Spleen (tissue), 11 donors: Measurements from ENCODE around the gene ZMIZ1. TPM values are rescaled to one million over a fixed set of nuclear protein-coding genes. Genes with fewer than 3 reads are reported as not detected.
A peak's percentile ranks its signal among the peaks of the same experiment; 100 is the strongest.

ENCODE experiments used
- DNase-seq: peaks from one replicate; pipeline ENCODE4 v3.0.0-alpha.2; 2020
- H3K27ac ChIP-seq, 8 donors: fragments of 200-600 bp; sonication (generic) in 7 of 8; 1 replicate in 4 of 8; 2 replicates in 4 of 8; pipeline versions ENCODE4 v1.5.0 to v1.8.0; 2016 to 2021; ENCODE audit warnings: inconsistent platforms in 4 of 8, mild to moderate bottlenecking in 4 of 8, moderate library complexity in 1 of 8
- H3K27me3 ChIP-seq, 7 donors: fragments of 200-600 bp; sonication (generic) in 6 of 7; replicated peaks in 1 of 7; 1 replicate in 4 of 7; 2 replicates in 3 of 7; pipeline versions ENCODE4 v1.5.0 to v1.8.0; 2016 to 2021; ENCODE audit warnings: inconsistent platforms in 3 of 7, mild to moderate bottlenecking in 1 of 7
- H3K36me3 ChIP-seq, 6 donors: fragments of 200-600 bp; sonication (generic) in 5 of 6; 1 replicate in 4 of 6; 2 replicates in 2 of 6; pipeline versions ENCODE4 v1.5.0 to v1.8.0; 2016 to 2021; ENCODE audit warnings: inconsistent platforms in 2 of 6
- H3K4me1 ChIP-seq, 6 donors: fragments of 200-600 bp; sonication (generic) in 5 of 6; 1 replicate in 3 of 6; 2 replicates in 3 of 6; pipeline versions ENCODE4 v1.5.0 to v1.8.0; 2016 to 2021; ENCODE audit warnings: inconsistent platforms in 3 of 6
- H3K4me3 ChIP-seq, 8 donors: fragments of 200-600 bp; sonication (generic) in 7 of 8; 1 replicate in 4 of 8; 2 replicates in 4 of 8; pipeline versions ENCODE4 v1.5.0 to v1.8.0; 2016 to 2021; ENCODE audit warnings: inconsistent platforms in 4 of 8, mild to moderate bottlenecking in 4 of 8, moderate library complexity in 2 of 8
- H3K9me3 ChIP-seq, 8 donors: fragments of 200-600 bp; sonication (generic) in 7 of 8; 1 replicate in 4 of 8; 2 replicates in 4 of 8; pipeline versions ENCODE4 v1.5.0 to v1.8.0; 2016 to 2021; ENCODE audit warnings: inconsistent platforms in 4 of 8
- CTCF ChIP-seq, 11 experiments: fragments of 200-600 bp in 7 of 11; fragments of 450-650 bp in 4 of 11; sonication (generic) in 4 of 11; IDR thresholded peaks in 8 of 11; conservative IDR thresholded peaks in 3 of 11; 1 replicate in 7 of 11; 2 replicates in 4 of 11; pipeline versions ENCODE4 v1.4.0 to v1.8.0; 2016 to 2021; ENCODE audit warnings: antibody characterized with exemption in 11 of 11, inconsistent platforms in 4 of 11, mild to moderate bottlenecking in 1 of 11
- POLR2A ChIP-seq, 3 donors: fragments of 450-650 bp; IDR thresholded peaks; one replicate each; pipeline ENCODE4 v1.5.1; 2017; ENCODE audit warnings: antibody characterized with exemption in 3 of 3, mild to moderate bottlenecking in 1 of 3
- POLR2AphosphoS5 ChIP-seq, 3 donors: sonication (generic); formaldehyde crosslinking; IDR thresholded peaks; one replicate each; pipeline ENCODE4 v1.5.1; 2017; ENCODE audit warnings: antibody characterized with exemption in 3 of 3
- WGBS, 5 donors: extraction: QIAGEN DNeasy Blood & Tissue Kit in 3 of 5; methylation state at CpG; one replicate each; pipeline versions ENCODE4 v1.1.5 to v1.1.7; 2013 to 2018; 5-methylcytosine and 5-hydroxymethylcytosine counted together
- intact Hi-C: fragments of 100-400 bp; cut with DNase I; formaldehyde crosslinking; loops from one replicate; pipeline ENCODE4 v1.15.0; 2023; ENCODE audit warnings: low total_unique reads
- polyA plus RNA-seq, 3 donors: library from polyadenylated mRNA; stranded (reverse); fragments of 200-250 nt; gene quantifications; one replicate each; pipeline ENCODE4 v1.2.1, GENCODE V29; 2013
- total RNA-seq, 7 donors: library from RNA; depleted of rRNA in 3 of 7; stranded (reverse); fragments of >200 nt in 3 of 7; fragmentation: NEBNext Ultra II Directional in 4 of 7; extraction: Animal tissue kit (Norgen Biotek cat#: 25700) in 4 of 7; gene quantifications; one replicate each; pipeline versions ENCODE4 v1.1.0 to v1.2.1, GENCODE V29; 2016 to 2021
- donor health status: healthy with polysubstance abuse.
- donor health status: DM: no; HTN: no; CAD: no; lungs with moderate emphysema.
- donor health status: DM: no; HTN: no; CAD: no.
- donor health status: Bipolar disorder and iron deficiency.
- donor health status: healthy.
- donor health status: DM: no; HTN: no; CAD: no.
- donor health status: DM: yes; HTN: yes; CAD: no.

The ZMIZ1 gene
- total and polyA plus RNA-seq, 10 donors: 10.7 to 210 (median 125) TPM

GRCh38 chr10:79023240-79024162 is 45.3 kb upstream of the ZMIZ1 start:
- TF ChIP-seq POLR2AphosphoS5 (IDR thresholded peaks at IDR 0.05) (no peak), CTCF (IDR thresholded peaks at IDR 0.05 in 8 of 11, conservative IDR thresholded peaks at IDR 0.05 in 3 of 11) (no peak), POLR2A (IDR thresholded peaks at IDR 0.05) (no peak)
- H3K4me1 ChIP-seq: peaks cover 5 to 43% (median 16%) of the 10 kb centered on the region in 6 donors
- H3K27ac ChIP-seq: no peak overlapping the region
- H3K4me3 ChIP-seq: peak overlapping the region in 2 of 8 donors; percentile 24 to 55
- WGBS, 5 donors: 65 to 76% (median 69%) methylated on average over 13 of the region's 13 CpGs
- H3K36me3 ChIP-seq: no peaks in the 10 kb centered on the region
- H3K9me3 ChIP-seq: no peaks in the 10 kb centered on the region
- DNase-seq: peak; percentile 39
- intact Hi-C loops: no loop called here
- H3K27me3 ChIP-seq: no peaks in the 10 kb centered on the region

- Histone ChIP-seq H3K27ac (no peak overlapping the region), H3K4me3 (no peak overlapping the region), H3K27me3 (no peaks in the 10 kb centered on the region), H3K36me3 (no peaks in the 10 kb centered on the region), H3K9me3 (no peaks in the 10 kb centered on the region), H3K4me1 (peaks cover 5 to 43% (median 16%) of the 10 kb centered on the region in 6 donors)
- DNase-seq: peak; percentile 57
- WGBS, 5 donors: 87 to 98% (median 97%) methylated on average over 3 to 6 of the region's 6 CpGs
- intact Hi-C loops: no loop called here
- TF ChIP-seq POLR2A (IDR thresholded peaks at IDR 0.05): no peak
- TF ChIP-seq CTCF (IDR thresholded peaks at IDR 0.05 in 8 of 11, conservative IDR thresholded peaks at IDR 0.05 in 3 of 11): no peak
- no peak for TF ChIP-seq POLR2AphosphoS5 (IDR thresholded peaks at IDR 0.05)
These were observed 44.5 kb upstream of the ZMIZ1 start for GRCh38 chr10:79024296-79024695.

GRCh38 chr10:79024720-79025198 is 44.0 kb upstream of the ZMIZ1 start:
- Histone ChIP-seq H3K9me3 (no peaks in the 10 kb centered on the region), H3K27me3 (no peaks in the 10 kb centered on the region), H3K36me3 (no peaks in the 10 kb centered on the region), H3K4me3 (no peak overlapping the region), H3K4me1 (peaks cover 5 to 43% (median 16%) of the 10 kb centered on the region in 6 donors), H3K27ac (no peak overlapping the region)
- intact Hi-C loops: no loop called here
- peak; percentile 56 for DNase-seq
- TF ChIP-seq POLR2A (IDR thresholded peaks at IDR 0.05) (no peak), POLR2AphosphoS5 (IDR thresholded peaks at IDR 0.05) (no peak), CTCF (IDR thresholded peaks at IDR 0.05 in 8 of 11, conservative IDR thresholded peaks at IDR 0.05 in 3 of 11) (no peak)
- WGBS, 5 donors: 71 to 91% (median 86%) methylated on average over 5 of the region's 5 CpGs

- no peak overlapping the region for H3K27ac ChIP-seq
These were observed 43.5 kb upstream of the ZMIZ1 start for GRCh38 chr10:79025199-79025832.

More at GRCh38 chr10:79025199-79025832, 43.5 kb upstream of the ZMIZ1 start:
- WGBS, 5 donors: 44 to 54% (median 50%) methylated on average over 19 to 22 of the region's 22 CpGs
- no peaks in the 10 kb centered on the region for H3K27me3 ChIP-seq
- TF ChIP-seq POLR2AphosphoS5 (IDR thresholded peaks at IDR 0.05) (peak in 2 of 3 donors; percentile 48 to 62), CTCF (IDR thresholded peaks at IDR 0.05 in 8 of 11, conservative IDR thresholded peaks at IDR 0.05 in 3 of 11) (no peak)
- no peaks in the 10 kb centered on the region for H3K36me3 ChIP-seq
- peak; percentile 79 for DNase-seq
- peaks cover 5 to 43% (median 16%) of the 10 kb centered on the region in 6 donors for H3K4me1 ChIP-seq
- H3K9me3 ChIP-seq: no peaks in the 10 kb centered on the region
- intact Hi-C loops: no loop called here
- H3K4me3 ChIP-seq: no peak overlapping the region
